T-cell (primary cell): Measurements from ENCODE around the gene LBX1. TPM values are rescaled to one million over a fixed set of nuclear protein-coding genes. Genes with fewer than 3 reads are reported as not detected.

ENCODE experiments used
- ATAC-seq, 4 experiments: fragments of 200-7000 bp in 3 of 4; fragments of 150-1000 bp in 1 of 4; cut with Tn5 transposase; replicated peaks in 1 of 4; 1 replicate in 3 of 4; 2 replicates in 1 of 4; pipeline ENCODE4 v1.10.0; 2021; ENCODE audit warnings: moderate library complexity in 3 of 4, mild to moderate bottlenecking in 2 of 4, moderate number of reproducible peaks in 1 of 4
- CTCF ChIA-PET, 2 donors: fragments of 300-600 bp; sonication (Branson Sonifier 250); formaldehyde crosslinking; loops; one replicate each; lab custom pipeline; 2022; ENCODE audit warnings: antibody characterized with exemption in 2 of 2; lab: Charles Lee
- POLR2A ChIA-PET, 2 donors: fragments of 300-600 bp; sonication (Branson Sonifier 250); formaldehyde crosslinking; loops; one replicate each; lab custom pipeline; 2022; ENCODE audit warnings: antibody characterized with exemption in 2 of 2; lab: Charles Lee
- DNase-seq, 35 experiments: peaks; one replicate each; pipeline versions ENCODE4 v3.0.0 to v3.0.0-alpha.2; 2013 to 2023
- H3K27ac ChIP-seq: one replicate; pipeline ENCODE4 v1.5.1; 2013; ENCODE audit warnings: low read length
- H3K27me3 ChIP-seq, 2 experiments: replicated peaks in 1 of 2; 1 replicate in 1 of 2; 2 replicates in 1 of 2; pipeline versions ENCODE4 v1.6.1 to v1.7.0; 2013; ENCODE audit warnings: low read length in 1 of 2, mixed read lengths in 1 of 2; ENCODE audit not compliant: control insufficient read depth in 2 of 2, insufficient read depth in 2 of 2; ENCODE audit errors: extremely low read depth in 1 of 2
- H3K36me3 ChIP-seq, 2 donors: 1 replicate in 1 of 2; 2 replicates in 1 of 2; pipeline versions ENCODE4 v1.6.1 to v1.7.0; 2013; ENCODE audit warnings: low read length in 1 of 2; ENCODE audit not compliant: control insufficient read depth in 2 of 2, insufficient read depth in 1 of 2; ENCODE audit errors: extremely low read depth in 1 of 2
- H3K4me1 ChIP-seq, 2 experiments: 1 replicate in 1 of 2; 2 replicates in 1 of 2; pipeline versions ENCODE4 v1.6.1 to v1.7.0; 2013; ENCODE audit warnings: low read length in 2 of 2, mixed read lengths in 1 of 2; ENCODE audit not compliant: insufficient read depth in 2 of 2, control insufficient read depth in 1 of 2; ENCODE audit errors: extremely low read depth in 1 of 2
- H3K4me3 ChIP-seq, 2 donors: 1 replicate in 1 of 2; 2 replicates in 1 of 2; pipeline versions ENCODE4 v1.5.1 to v1.7.0; 2013; ENCODE audit warnings: mild to moderate bottlenecking in 2 of 2, low read length in 1 of 2, moderate library complexity in 1 of 2; ENCODE audit not compliant: control insufficient read depth in 1 of 2; ENCODE audit errors: extremely low read depth in 1 of 2
- H3K9me3 ChIP-seq: 2 replicates; pipeline ENCODE4 v1.7.0; 2013
- H3K27ac Mint-ChIP-seq, 2 donors: one replicate each; pipeline ENCODE4 v1.8.0; 2020 to 2021; ENCODE audit warnings: mild to moderate bottlenecking in 2 of 2, mixed read lengths in 2 of 2
- H3K27me3 Mint-ChIP-seq, 2 donors: one replicate each; pipeline ENCODE4 v1.8.0; 2021 to 2022; ENCODE audit warnings: mixed read lengths in 2 of 2
- H3K36me3 Mint-ChIP-seq: one replicate; pipeline ENCODE4 v1.8.0; 2021; ENCODE audit warnings: mixed read lengths
- H3K4me1 Mint-ChIP-seq, 3 donors: one replicate each; pipeline ENCODE4 v1.8.0; 2020 to 2022; ENCODE audit warnings: mixed read lengths in 3 of 3, mild to moderate bottlenecking in 1 of 3
- H3K4me3 Mint-ChIP-seq, 3 donors: one replicate each; pipeline ENCODE4 v1.8.0; 2020 to 2022; ENCODE audit warnings: mild to moderate bottlenecking in 3 of 3, mixed read lengths in 3 of 3, moderate library complexity in 3 of 3
- H3K9me3 Mint-ChIP-seq, 3 donors: one replicate each; pipeline ENCODE4 v1.8.0; 2020 to 2022; ENCODE audit warnings: mixed read lengths in 3 of 3
- WGBS: methylation state at CpG from one replicate; pipeline ENCODE4 v1.1.5; 2013; ENCODE audit warnings: missing lambda C conversion rate; ENCODE audit not compliant: insufficient coverage; 5-methylcytosine and 5-hydroxymethylcytosine counted together
- total RNA-seq, 35 experiments: library from RNA in 6 of 35; stranded (reverse) in 6 of 35; fragments of 120-200 nt in 1 of 35; gene quantifications; one replicate each; pipeline versions ENCODE4 v1.2.1 to v1.2.4 and lab custom pipeline; 2013 to 2026

Gene LBX1
- total RNA-seq, 5 donors from 2014 or later (not counting 1 experiment from before 2014, with no cell fraction given): not detected

- Mint-ChIP-seq H3K27me3 (peaks cover 68 to 94% of the 10 kb centered on the region in 2 donors), H3K4me1 (peaks cover 37 to 41% (median 40%) of the 10 kb centered on the region in 3 donors), H3K36me3 (no peaks in the 10 kb centered on the region), H3K27ac (no peak overlapping the region), H3K4me3 (peak overlapping the region in 2 of 3 donors; percentile 6 to 70), H3K9me3 (no peaks in the 10 kb centered on the region)
- ChIA-PET CTCF (interaction anchor here in 1 of 2 donors (3.4 kb wide), 1 partner anchor 250 kb away, joined by 21 read pairs; no protein-coding TSS in a partner anchor), POLR2A (no interaction called here)
- Histone ChIP-seq H3K4me3 (no peak overlapping the region), H3K27me3 (peaks cover 35 to 99% of the 10 kb centered on the region in 2 experiments), H3K4me1 (peaks cover 5 to 53% of the 10 kb centered on the region in 2 experiments), H3K36me3 (no peaks in the 10 kb centered on the region), H3K27ac (no peak overlapping the region), H3K9me3 (no peaks in the 10 kb centered on the region)
- ATAC-seq (no peak), DNase-seq (peak in 2 of 35 experiments; percentile 17 to 30)
- WGBS: 9% methylated on average over 34 of the region's 52 CpGs
Measured at GRCh38 chr10:101216207-101217043, 12.8 kb downstream of the LBX1 start.

GRCh38 chr10:101215397-101216206, 13.7 kb downstream of the LBX1 start:
- peak in 1 of 35 experiments; percentile 14 for DNase-seq
- Histone ChIP-seq H3K36me3 (no peaks in the 10 kb centered on the region), H3K4me3 (no peak overlapping the region), H3K4me1 (peaks cover 5 to 53% of the 10 kb centered on the region in 2 experiments), H3K27me3 (peaks cover 29 to 98% of the 10 kb centered on the region in 2 experiments), H3K9me3 (no peaks in the 10 kb centered on the region), H3K27ac (no peak overlapping the region)
- peaks cover 69 to 94% of the 10 kb centered on the region in 2 donors for H3K27me3 Mint-ChIP-seq
- no peak overlapping the region for H3K27ac Mint-ChIP-seq
- peak overlapping the region in 1 of 3 donors; percentile 70 for H3K4me3 Mint-ChIP-seq
- H3K36me3 Mint-ChIP-seq: no peaks in the 10 kb centered on the region
- H3K9me3 Mint-ChIP-seq: no peaks in the 10 kb centered on the region
- peaks cover 37 to 41% (median 40%) of the 10 kb centered on the region in 3 donors for H3K4me1 Mint-ChIP-seq
- CTCF ChIA-PET: interaction anchor here (0.5 to 3.4 kb wide), 5 partner anchors 73 to 251 kb away, joined by 3 to 21 read pairs (median 4); no protein-coding TSS in a partner anchor
- WGBS: 13% methylated on average over 27 of the region's 40 CpGs
- ATAC-seq: no peak
- POLR2A ChIA-PET: no interaction called here

- Mint-ChIP-seq H3K27ac (peak overlapping the region in 1 of 2 donors; percentile 66), H3K4me3 (peak overlapping the region; percentile 49 to 70 (median 55)), H3K4me1 (peaks cover 37 to 41% (median 40%) of the 10 kb centered on the region in 3 donors), H3K9me3 (no peaks in the 10 kb centered on the region), H3K27me3 (peaks cover 68 to 92% of the 10 kb centered on the region in 2 donors), H3K36me3 (no peaks in the 10 kb centered on the region)
- DNase-seq (peak; percentile 19 to 87 (median 64)), ATAC-seq (peak; percentile 79 to 87 (median 81))
- Histone ChIP-seq H3K36me3 (no peaks in the 10 kb centered on the region), H3K27me3 (peaks cover 26 to 95% of the 10 kb centered on the region in 2 experiments), H3K4me1 (peaks cover 5 to 53% of the 10 kb centered on the region in 2 experiments), H3K9me3 (no peaks in the 10 kb centered on the region), H3K27ac (no peak overlapping the region), H3K4me3 (peak overlapping the region in 1 of 2 donors; percentile 17)
- 14% methylated on average over 41 of the region's 49 CpGs for WGBS
- POLR2A ChIA-PET: no interaction called here
- CTCF ChIA-PET: interaction anchor here (0.5 to 3.4 kb wide), 23 partner anchors 9 to 626 kb away, joined by 3 to 21 read pairs (median 3); no protein-coding TSS in a partner anchor
Measured at GRCh38 chr10:101214446-101215396, 14.5 kb downstream of the LBX1 start.

DNA sequence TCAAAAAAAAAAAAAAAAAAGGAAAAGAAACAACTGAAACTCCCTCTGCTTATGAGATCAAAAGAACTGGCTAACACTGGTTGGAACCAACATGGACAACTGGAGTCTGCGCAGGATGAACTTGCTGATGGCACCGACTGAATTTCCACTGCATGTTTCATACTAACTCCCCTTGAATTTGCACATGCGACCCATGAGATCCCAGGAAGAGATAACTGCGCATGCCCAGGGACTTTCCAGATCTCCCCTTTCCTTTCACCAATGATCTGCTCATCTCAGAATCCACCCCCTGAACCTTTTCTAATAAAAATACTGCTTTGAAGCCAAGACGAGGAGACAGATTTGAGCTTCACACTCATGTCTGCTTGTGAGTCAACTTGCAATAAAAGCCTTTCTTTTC, 20.7 kb downstream of the LBX1 start:
- Mint-ChIP-seq H3K36me3 (no peaks in the 10 kb centered on the region), H3K4me3 (no peak overlapping the region), H3K9me3 (no peaks in the 10 kb centered on the region), H3K4me1 (peaks cover 3% of the 10 kb centered on the region in 3 donors), H3K27ac (no peak overlapping the region), H3K27me3 (peaks cover 59 to 70% of the 10 kb centered on the region in 2 donors)
- WGBS: 59% methylated on average over 4 of the region's 5 CpGs
- CTCF ChIA-PET: no interaction called here
- POLR2A ChIA-PET: no interaction called here
- ATAC-seq (no peak), DNase-seq (no peak)
- H3K27ac ChIP-seq: no peak overlapping the region
- no peaks in the 10 kb centered on the region for H3K36me3 ChIP-seq
- no peak overlapping the region for H3K4me3 ChIP-seq
- peaks cover 13 to 65% of the 10 kb centered on the region in 2 experiments for H3K27me3 ChIP-seq
- peaks cover 0 to 2% of the 10 kb centered on the region in 2 experiments for H3K4me1 ChIP-seq
- H3K9me3 ChIP-seq: no peaks in the 10 kb centered on the region

DNA sequence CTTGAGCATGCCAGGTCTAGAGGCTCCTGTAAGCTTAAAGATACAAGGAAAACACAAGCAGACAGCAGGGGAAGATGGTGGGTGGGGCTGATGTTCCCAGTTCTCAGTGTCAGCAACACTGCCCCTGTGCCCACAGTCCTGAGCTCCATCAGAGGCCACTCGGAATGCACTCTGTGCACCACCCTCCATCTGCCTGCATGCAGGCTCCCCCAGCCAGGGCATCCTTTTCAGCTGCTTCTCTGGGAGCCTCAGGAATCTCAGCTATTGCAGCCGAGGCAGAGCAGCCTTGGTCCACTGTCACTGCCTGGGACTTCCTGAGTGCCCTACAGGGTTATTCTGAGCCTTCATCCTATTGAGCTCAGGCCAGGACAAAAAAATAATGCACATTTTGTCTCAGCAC, 22.2 kb downstream of the LBX1 start:
- peaks cover 54 to 61% of the 10 kb centered on the region in 2 donors for H3K27me3 Mint-ChIP-seq
- H3K4me3 Mint-ChIP-seq: no peak overlapping the region
- Histone ChIP-seq H3K36me3 (no peaks in the 10 kb centered on the region), H3K4me1 (no peaks in the 10 kb centered on the region), H3K9me3 (no peaks in the 10 kb centered on the region), H3K27me3 (peaks cover 6 to 50% of the 10 kb centered on the region in 2 experiments), H3K4me3 (no peak overlapping the region), H3K27ac (no peak overlapping the region)
- no peak overlapping the region for H3K27ac Mint-ChIP-seq
- H3K4me1 Mint-ChIP-seq: no peaks in the 10 kb centered on the region
- ATAC-seq (no peak), DNase-seq (no peak)
- ChIA-PET CTCF (interaction anchor here in 1 of 2 donors (0.6 kb wide), 1 partner anchor 65 kb away, joined by 3 read pairs; no protein-coding TSS in a partner anchor), POLR2A (no interaction called here)
- no peaks in the 10 kb centered on the region for H3K9me3 Mint-ChIP-seq
- 100% methylated on average over 1 of the region's 2 CpGs for WGBS
- no peaks in the 10 kb centered on the region for H3K36me3 Mint-ChIP-seq
